Glomerular visceral epithelial cell (primary cell): ENCODE measurements around the gene PNPLA3.
"Not testable (repeated sequence)": the region's sequence is repeated elsewhere in the genome, so short reads cannot be mapped to it uniquely, and the experiment has no call there.

Experiments
- DNase-seq: peaks from one replicate; pipeline ENCODE4 v3.0.0-alpha.2; 2016; ENCODE audit errors: extremely low spot score

PNPLA3 gene

DNA sequence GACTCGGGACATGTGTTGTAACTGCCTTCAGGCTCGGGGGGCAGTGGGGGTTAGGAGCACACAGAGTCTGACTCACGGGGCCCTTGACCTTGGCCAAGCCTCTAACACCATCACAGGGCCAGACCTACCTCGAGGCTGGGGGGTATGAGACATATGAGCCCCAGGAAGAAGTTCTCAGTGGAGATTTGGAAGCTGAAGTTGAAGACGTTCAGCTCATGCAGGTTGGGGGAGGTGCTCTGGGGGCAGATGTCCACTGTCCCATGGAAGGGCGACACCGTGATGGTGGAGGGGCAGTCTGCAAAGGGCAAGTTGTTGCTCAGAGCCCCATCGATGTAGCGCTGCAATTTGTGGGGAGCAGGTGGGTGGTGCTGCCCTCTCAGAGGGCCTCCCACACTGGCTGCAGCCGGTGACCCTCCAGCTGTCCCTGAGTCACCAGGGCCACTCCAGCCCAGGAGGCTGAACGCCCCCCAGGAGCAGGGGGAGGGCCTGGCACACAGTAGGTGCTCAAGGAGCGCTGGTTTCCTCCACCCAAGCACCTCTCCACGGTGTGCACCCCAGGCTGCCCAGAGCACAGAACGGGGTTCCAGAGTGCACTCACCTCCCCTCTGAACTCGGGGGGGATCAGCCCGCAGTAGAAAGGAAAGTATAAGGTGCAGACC is 34.3 kb upstream of the PNPLA3 start:
- no peak for DNase-seq

DNA sequence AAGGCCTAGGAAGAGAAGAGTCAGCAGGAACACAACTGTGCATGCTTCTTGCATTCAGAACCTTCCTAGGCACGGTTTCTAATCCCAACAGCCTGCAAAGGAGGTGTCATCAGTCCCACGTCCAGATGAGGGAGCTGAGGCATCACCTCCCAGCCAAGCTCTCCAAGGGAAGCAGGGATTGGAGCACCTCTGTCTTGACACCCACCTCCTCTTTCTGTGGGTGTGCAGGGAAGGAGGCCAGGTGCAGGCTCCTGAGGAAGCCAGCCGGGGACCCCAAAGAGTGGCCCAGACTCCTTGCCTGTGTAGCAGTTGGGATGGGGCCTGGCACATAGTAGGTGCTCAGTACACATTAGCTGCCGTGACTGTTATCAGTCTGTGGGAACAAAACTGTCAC is 33.7 kb upstream of the PNPLA3 start:
- no peak for DNase-seq

DNA sequence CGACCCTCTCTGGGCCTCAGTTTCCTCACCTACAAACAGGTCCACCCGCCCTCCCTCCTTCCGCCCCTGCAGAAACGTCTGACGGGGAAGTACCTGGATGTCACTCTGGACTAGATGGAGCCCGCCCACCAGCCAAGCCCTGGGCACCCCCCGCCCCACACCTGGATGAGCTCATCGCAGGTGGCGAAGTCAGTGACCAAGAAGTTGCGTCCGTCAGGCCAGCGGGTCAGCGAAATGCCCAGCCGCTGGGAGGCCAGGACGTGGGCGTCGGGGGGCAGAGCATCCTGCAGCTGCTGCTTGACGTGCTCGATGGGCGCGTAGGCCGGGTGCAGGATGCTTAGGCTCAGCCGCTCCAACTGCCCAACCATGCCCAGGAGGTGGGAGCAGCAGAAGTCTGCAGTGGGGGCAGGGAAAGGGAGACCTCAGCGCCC is 32.7 kb upstream of the PNPLA3 start:
- no peak for DNase-seq

DNA sequence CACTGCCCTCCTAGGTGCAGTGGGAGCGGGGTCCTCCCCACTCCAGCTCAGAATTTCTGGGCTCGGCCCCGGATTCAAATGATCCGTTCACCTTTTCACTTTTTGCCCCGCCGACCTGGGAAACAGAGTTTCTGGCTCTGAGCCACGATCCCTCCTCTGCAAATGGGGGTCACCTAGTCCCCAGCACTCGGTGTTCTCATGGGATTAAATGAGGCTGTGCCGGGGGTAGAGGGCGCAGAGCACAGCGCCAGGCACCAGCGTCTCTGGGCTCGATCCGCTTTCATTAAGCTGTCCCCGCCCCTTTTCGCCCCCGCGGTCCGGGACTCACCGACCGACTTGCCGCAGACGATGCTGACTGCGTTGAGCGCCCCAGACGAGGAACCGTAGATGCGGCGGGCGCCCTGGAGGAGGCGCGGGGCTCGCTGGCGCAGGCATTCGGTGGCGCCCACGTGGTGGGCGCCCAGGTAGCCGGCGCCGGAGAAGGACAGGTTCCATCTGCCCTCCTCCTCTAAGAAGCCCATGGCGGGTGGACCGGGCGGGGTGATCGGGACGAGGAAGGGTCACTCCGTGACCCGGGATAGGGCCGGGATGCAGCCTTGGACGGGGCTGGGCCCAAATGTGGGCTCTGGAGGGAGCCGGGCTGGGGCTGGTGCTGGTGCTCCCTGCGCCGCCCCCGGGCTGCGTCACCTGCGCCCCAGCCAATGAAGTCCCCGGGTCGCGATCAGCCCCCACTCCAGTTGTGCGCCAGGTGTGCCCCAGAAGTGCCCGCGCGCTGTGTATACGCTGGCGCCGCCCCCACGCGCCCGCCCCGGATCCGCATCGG is 32.0 kb upstream of the PNPLA3 start, which contains the start of gene PNPLA5:
PNPLA5 (minus strand) TSS at position 654 of the 823 bp plus-strand sequence; CDS start at position 521, 133 bp downstream.
- DNase-seq, result no peak

DNA sequence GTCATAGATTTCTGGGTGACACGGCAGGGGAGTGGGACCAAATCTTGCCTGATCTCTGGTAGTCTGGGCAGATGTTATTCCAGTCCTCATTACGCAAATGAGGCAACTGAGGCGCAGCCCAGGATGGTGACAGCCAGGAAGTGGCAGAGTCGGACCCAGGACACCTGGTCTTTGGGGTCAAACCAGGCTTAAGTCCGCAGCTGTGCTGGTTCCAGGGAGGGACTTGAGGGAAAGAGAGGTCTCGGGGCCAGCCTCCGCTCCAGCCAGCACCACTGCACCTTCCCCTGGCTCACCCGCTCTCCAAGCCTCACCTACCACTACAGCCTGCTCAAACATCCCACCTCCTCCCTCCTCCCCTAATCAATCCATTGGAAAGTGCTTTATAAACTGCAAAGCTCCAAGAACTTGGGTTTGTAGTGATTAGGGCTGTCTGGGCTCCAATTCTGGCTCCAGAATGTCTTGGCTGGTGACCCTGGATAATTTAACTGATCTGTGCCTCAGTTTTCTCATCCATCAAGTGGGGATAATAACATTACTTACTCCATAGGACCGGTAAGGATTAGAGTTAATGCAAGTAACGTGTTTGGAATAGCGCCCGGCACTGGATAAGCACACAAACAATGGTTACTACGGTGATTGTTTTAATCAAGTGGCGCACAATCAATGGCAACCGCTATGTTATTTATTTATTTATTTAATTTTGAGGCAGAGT is 31.3 kb upstream of the PNPLA3 start:
- DNase-seq, result no peak

DNA sequence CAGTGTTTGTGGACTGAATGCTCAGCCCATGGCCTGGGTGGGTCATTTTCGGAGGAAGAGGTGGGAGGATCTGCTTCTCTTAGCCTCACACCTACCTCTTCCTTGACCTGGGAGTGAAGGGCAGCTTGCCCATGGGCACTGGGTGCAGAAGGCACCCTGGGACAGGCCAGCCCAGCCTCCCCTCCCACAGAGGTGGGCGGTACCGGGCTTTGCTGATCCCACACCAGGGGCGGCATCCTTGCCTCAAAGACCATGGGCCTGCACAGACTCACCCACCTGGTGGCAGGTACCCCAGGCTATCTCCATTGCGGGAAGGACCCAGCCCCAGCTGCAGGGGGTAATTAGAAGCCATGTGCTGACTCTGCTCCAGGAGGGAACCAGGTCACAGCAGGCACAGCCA is 30.3 kb upstream of the PNPLA3 start:
- no peak for DNase-seq

GRCh38 chr22:43894122-43894521 is 29.5 kb upstream of the PNPLA3 start:
- DNase-seq, result no peak

DNA sequence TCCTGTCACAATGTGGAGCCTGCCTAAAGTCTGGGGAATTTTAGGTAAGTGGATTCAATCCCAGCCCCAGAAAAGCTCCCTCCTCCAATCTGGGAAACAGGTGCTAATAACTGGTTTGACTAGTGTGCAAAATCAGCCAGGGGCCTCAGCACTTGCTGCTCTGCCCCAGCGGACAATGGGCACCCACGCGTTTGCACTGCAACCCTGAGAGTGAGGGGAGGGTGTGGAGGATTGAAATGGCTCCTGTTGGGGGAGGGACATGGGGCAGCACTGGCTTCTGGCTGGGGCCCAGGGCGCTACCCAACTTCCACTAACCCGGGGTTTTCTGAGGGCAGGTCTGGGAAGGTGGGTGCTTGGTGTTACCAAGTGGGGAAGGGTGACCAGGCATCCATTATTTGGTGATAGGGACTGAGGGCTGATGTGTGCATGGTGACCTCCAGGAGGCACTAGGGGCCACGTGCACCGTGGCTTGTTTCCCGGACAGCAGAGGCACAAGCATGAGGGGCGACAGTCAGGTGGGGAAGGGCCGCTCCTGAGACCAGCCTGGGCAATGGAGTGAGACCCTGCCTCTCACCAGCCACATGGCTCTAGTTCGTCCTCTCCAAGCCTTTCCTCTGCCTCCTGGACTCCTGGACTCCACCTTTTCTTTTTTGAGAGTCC is 27.5 kb upstream of the PNPLA3 start:
- DNase-seq, result no peak

- DNase-seq, result peak; percentile 43
Measured at GRCh38 chr22:43897751-43898261, 25.8 kb upstream of the PNPLA3 start.

DNA sequence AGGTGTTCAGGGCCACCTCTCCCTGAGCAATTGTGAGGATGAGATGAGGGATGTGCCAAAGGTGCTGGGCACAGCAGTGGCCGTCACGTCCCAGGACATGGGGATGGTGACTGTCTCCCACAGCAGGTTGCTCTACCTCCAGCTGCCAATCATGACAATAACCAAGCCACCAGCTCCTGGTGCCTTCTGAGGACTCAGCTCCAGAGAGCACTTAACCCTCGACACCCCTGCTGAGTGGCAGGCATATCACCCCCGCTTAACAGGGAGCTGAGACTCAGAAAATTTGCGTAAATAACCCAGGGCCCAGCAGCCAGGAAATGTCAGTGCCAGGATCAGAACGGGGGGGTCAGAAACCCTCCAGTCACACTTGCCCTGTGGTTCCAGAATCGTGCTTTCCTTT is 23.4 kb upstream of the PNPLA3 start:
- DNase-seq, result no peak

- peak; percentile 62 for DNase-seq
Measured at GRCh38 chr22:43901976-43902643, 21.5 kb upstream of the PNPLA3 start.

- not testable (repeated sequence) for DNase-seq
Measured at GRCh38 chr22:43903033-43903432, 20.6 kb upstream of the PNPLA3 start.

DNA sequence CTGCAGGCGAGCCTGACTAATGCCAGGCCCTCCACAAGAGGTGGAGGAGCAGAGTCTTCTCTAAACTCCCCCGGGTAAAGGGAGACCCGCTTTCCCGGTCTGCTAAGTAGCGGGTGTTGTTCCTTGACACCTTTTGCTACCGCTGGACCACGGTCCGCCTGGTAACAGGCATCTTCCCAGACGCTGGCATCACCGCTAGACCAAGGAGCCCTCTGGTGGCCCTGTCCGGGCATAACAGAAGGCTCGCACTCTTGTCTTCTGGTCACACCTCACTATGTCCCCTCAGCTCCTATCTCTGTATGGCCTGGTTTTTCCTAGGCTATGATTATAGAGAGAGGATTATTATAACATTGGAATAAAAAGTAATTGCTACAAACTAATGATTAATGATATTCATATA is 19.2 kb upstream of the PNPLA3 start:
- DNase-seq, result not testable (repeated sequence)

DNA sequence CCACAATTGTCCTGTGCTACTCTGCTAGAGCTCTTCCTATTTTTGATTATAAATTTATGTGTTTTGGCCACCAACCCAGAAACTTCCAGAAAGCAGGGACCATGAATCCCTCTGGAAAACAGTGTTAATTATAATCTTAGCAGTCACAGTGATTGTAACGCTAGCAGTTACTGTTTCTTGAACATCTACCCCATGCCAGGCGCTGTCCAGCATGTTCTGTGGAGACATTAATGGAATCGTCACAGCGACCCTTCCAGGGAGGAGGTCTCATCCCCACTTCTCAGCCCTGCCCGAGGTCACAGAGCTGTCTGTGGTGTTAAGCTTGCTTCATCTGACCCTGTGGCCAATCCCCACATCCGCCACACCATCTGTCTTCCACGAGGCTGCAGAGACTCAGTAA is 17.9 kb upstream of the PNPLA3 start:
- DNase-seq, result no peak

- DNase-seq, result no peak
Measured at GRCh38 chr22:43909708-43910107, 13.9 kb upstream of the PNPLA3 start.

DNA sequence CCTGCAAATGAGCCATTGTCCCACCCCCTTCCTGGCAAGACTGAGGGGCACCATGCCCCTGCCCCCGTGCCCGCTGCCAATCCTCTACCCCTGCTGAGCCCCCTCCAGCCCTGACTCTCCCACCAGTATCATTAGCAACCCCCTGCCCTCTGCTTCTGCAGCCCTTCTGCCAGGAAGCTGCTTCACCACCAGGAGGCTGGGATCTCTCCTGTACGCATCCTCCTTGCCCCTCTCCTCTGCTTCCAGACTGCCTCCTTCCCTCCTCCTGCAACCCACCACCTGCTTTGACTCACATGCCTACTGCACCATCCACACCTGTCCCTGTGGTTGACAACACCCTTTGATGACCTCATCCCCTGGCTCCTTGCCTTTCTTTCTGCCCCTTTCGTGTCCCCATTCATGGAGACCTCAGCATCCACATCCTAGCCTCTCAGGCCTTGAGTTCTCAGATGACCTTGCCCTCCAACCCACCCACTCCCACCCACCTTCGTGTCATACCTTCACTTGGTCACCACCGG is 13.4 kb upstream of the PNPLA3 start:
- DNase-seq, result no peak

- DNase-seq, result no peak
Measured at GRCh38 chr22:43911351-43911750, 12.3 kb upstream of the PNPLA3 start.

DNA sequence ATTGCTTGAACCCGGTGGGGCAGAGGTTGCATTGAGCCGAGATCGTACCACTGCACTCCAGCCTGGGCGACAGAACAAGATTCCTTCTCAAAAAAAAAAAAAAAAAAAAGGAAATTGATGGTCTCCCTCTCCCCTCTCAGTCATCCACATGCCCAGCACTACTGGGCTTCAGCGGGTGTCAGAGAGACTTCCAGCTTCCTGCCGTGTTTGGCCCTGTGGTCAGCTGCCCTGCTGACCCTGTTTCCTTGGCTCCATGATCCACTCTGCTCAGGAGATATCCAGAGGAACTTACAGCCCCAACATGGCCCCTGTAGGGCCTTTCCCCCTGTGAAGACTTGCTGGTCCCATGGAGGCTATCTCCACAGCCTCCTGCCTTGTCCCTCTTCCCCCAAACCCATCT is 6.1 kb upstream of the PNPLA3 start:
- no peak for DNase-seq

GRCh38 chr22:43919106-43919973 is 4.3 kb upstream of the PNPLA3 start:
- DNase-seq, result no peak

DNA sequence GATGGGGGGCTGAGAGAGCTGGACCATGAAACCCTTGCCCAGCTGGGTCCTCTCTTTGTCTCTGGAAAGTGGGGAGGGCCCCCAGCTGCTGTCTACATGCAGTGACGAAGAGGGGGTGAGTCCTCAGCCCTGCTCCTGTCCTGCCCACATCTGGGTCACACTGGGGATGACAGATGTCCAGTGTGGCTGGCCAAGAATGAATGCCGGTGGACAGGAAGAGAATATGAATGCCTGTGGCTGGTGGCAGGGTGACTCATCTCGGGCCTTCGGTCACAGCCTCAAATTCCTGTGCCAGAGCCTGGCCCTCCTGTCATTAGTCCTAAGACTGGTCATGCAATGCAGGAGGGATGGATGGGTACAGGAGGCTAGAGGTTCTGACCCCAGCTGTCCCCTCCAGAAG is 2.2 kb upstream of the PNPLA3 start:
- peak; percentile 84 for DNase-seq
